A549 (cell line): ENCODE results near the gene ZMIZ2. TPM values are rescaled to one million over a fixed set of nuclear protein-coding genes. Genes with fewer than 3 reads are reported as not detected.

Experiments used
- ATAC-seq, 2 experiments: fragments of 200-7000 bp in 1 of 2; fragments of >200 bp in 1 of 2; cut with Nextera tagmentation in 1 of 2; cut with Tn5 transposase in 1 of 2; 3 replicates each; pipeline versions ENCODE4 v1.8.0 to v1.9.1; 2018 to 2020; ENCODE audit warnings: mild to moderate bottlenecking in 1 of 2, moderate library complexity in 1 of 2
- CTCF ChIA-PET: fragments of 300-600 bp; sonication (Branson Sonifier 250); formaldehyde crosslinking; extraction: SDS; loops from one replicate; lab custom pipeline; 2021; ENCODE audit warnings: antibody characterized with exemption, inconsistent platforms; lab: Yijun Ruan, JAX
- POLR2A ChIA-PET: fragments of 350-600 bp; formaldehyde crosslinking; extraction: SDS; loops from one replicate; lab custom pipeline; 2021; ENCODE audit warnings: antibody characterized with exemption, inconsistent platforms; lab: Yijun Ruan, JAX
- DNase-seq, 2 experiments: peaks; one replicate each; pipeline versions ENCODE4 v3.0.0 to v3.0.0-alpha.2; 2011 to 2016; ENCODE audit warnings: low read depth in 1 of 2, low spot score in 1 of 2
- FAIRE-seq: peaks from 2 replicates; lab custom pipeline; 2011; peaks lifted over from hg19 to GRCh38; lab: Jason Lieb, UNC
- H3K27ac ChIP-seq, 2 experiments: fragments of >200 bp; sonication (Bioruptor Twin); formaldehyde crosslinking; 3 replicates each; pipeline ENCODE4 v1.5.1; 2016 to 2017
- H3K4me1 ChIP-seq: fragments of >200 bp; sonication (Bioruptor Twin); formaldehyde crosslinking; 3 replicates; pipeline ENCODE4 v1.6.1; 2016
- H3K4me2 ChIP-seq: fragments of >200 bp; sonication (Bioruptor Twin); formaldehyde crosslinking; 3 replicates; pipeline ENCODE4 v1.6.1; 2016
- H3K4me3 ChIP-seq: fragments of >200 bp; sonication (Bioruptor Twin); formaldehyde crosslinking; 3 replicates; pipeline ENCODE4 v1.5.1; 2016
- H3K9me3 ChIP-seq: fragments of >200 bp; sonication (Bioruptor Twin); formaldehyde crosslinking; 3 replicates; pipeline ENCODE4 v1.6.1; 2016
- BHLHE40 ChIP-seq: IDR thresholded peaks from 2 replicates; pipeline ENCODE4 v1.6.1; 2012; ENCODE audit warnings: low read depth, low read length, inconsistent platforms
- CBX2 ChIP-seq: fragments of 200-600 bp; sonication (generic); IDR thresholded peaks from 2 replicates; pipeline ENCODE4 v1.6.1; 2016; ENCODE audit warnings: low read depth, mild to moderate bottlenecking, borderline replicate concordance
- CBX8 ChIP-seq: fragments of 200-600 bp; sonication (generic); IDR thresholded peaks from 2 replicates; pipeline ENCODE4 v1.6.1; 2016
- CEBPB ChIP-seq, 2 experiments: fragments of >200 bp in 1 of 2; sonication (Bioruptor Twin) in 1 of 2; formaldehyde crosslinking in 1 of 2; IDR thresholded peaks; 2 replicates each; pipeline ENCODE4 v1.6.1; 2012 to 2016
- CHD2 ChIP-seq: fragments of 150-350 bp; IDR thresholded peaks from 2 replicates; pipeline ENCODE4 v1.6.1; 2014; ENCODE audit warnings: low read length; ENCODE audit not compliant: partially characterized antibody
- CHD4 ChIP-seq: fragments of 200-600 bp; sonication (generic); IDR thresholded peaks from 2 replicates; pipeline ENCODE4 v1.6.1; 2016; ENCODE audit warnings: antibody characterized with exemption, mild to moderate bottlenecking, borderline replicate concordance
- EP300 ChIP-seq, 2 experiments: fragments of >200 bp; sonication (Bioruptor Twin); formaldehyde crosslinking; IDR thresholded peaks; 2 replicates in 1 of 2; 3 replicates in 1 of 2; pipeline ENCODE4 v1.6.1; 2016 to 2017
- FOSB ChIP-seq: fragments of 250-450 bp; sonication (Bioruptor Pico); IDR thresholded peaks from 2 replicates; pipeline ENCODE4 v1.5.0; 2020; ENCODE audit warnings: mild to moderate bottlenecking, moderate library complexity
- FOSL2 ChIP-seq, 2 experiments: fragments of 450-650 bp in 1 of 2; fragments of >200 bp in 1 of 2; sonication (Bioruptor Twin) in 1 of 2; formaldehyde crosslinking; IDR thresholded peaks; 2 replicates each; pipeline versions ENCODE4 v1.5.0 to v1.6.1; 2016 to 2020; ENCODE audit warnings: mild to moderate bottlenecking in 1 of 2, moderate library complexity in 1 of 2
- FOXS1 ChIP-seq: fragments of 250-450 bp; sonication (Bioruptor Pico); IDR thresholded peaks from 2 replicates; pipeline ENCODE4 v1.5.0; 2020; ENCODE audit warnings: mild to moderate bottlenecking, moderate library complexity
- HDAC2 ChIP-seq: fragments of 200-600 bp; sonication (generic); IDR thresholded peaks from 2 replicates; pipeline ENCODE4 v1.6.1; 2016
- HEYL ChIP-seq: fragments of 250-450 bp; sonication (Bioruptor Pico); IDR thresholded peaks from 2 replicates; pipeline ENCODE4 v1.8.0; 2021; ENCODE audit warnings: mild to moderate bottlenecking, moderate library complexity
- HOXA7 ChIP-seq: fragments of 250-450 bp; sonication (Bioruptor Pico); IDR thresholded peaks from 2 replicates; pipeline ENCODE4 v1.5.0; 2020; ENCODE audit warnings: mild to moderate bottlenecking, moderate library complexity
- HOXB13 ChIP-seq: fragments of 250-450 bp; sonication (Bioruptor Pico); IDR thresholded peaks from 2 replicates; pipeline ENCODE4 v1.5.0; 2020; ENCODE audit warnings: low read depth, mild to moderate bottlenecking, moderate library complexity
- HOXB5 ChIP-seq: fragments of 250-450 bp; sonication (Bioruptor Pico); IDR thresholded peaks from 2 replicates; pipeline ENCODE4 v1.5.0; 2020; ENCODE audit warnings: mild to moderate bottlenecking, moderate library complexity
- KDM5A ChIP-seq: fragments of 200-600 bp; sonication (generic); IDR thresholded peaks from 2 replicates; pipeline ENCODE4 v1.6.1; 2016; ENCODE audit warnings: antibody characterized with exemption, mild to moderate bottlenecking
- MAZ ChIP-seq: fragments of 150-350 bp; IDR thresholded peaks from 2 replicates; pipeline ENCODE4 v1.6.1; 2014; ENCODE audit warnings: antibody characterized with exemption, low read depth, low read length, borderline replicate concordance
- MYC ChIP-seq: IDR thresholded peaks from 2 replicates; pipeline ENCODE4 v1.6.1; 2012; ENCODE audit warnings: mild to moderate bottlenecking, inconsistent platforms, low read length, improper control_type of control experiment, borderline replicate concordance
- NPAS2 ChIP-seq: fragments of 250-450 bp; sonication (Bioruptor Pico); IDR thresholded peaks from 2 replicates; pipeline ENCODE4 v1.8.0; 2022; ENCODE audit warnings: mild to moderate bottlenecking, moderate library complexity, borderline replicate concordance
- NR3C1 ChIP-seq: fragments of >200 bp; sonication (Bioruptor Twin); formaldehyde crosslinking; IDR thresholded peaks from 3 replicates; pipeline ENCODE4 v1.6.1; 2017
- PHF8 ChIP-seq: fragments of 200-600 bp; sonication (generic); IDR thresholded peaks from 2 replicates; pipeline ENCODE4 v1.6.1; 2016; ENCODE audit warnings: low read depth, mild to moderate bottlenecking, antibody characterized with exemption, moderate library complexity, borderline replicate concordance
- POLR2AphosphoS2 ChIP-seq: conservative IDR thresholded peaks from 2 replicates; pipeline ENCODE4 v1.6.1; 2012; ENCODE audit warnings: low read length, improper control_type of control experiment, inconsistent platforms
- RAD21 ChIP-seq, 2 experiments: fragments of >200 bp in 1 of 2; sonication (Bioruptor Twin) in 1 of 2; formaldehyde crosslinking in 1 of 2; IDR thresholded peaks in 1 of 2; conservative IDR thresholded peaks in 1 of 2; 2 replicates in 1 of 2; 3 replicates in 1 of 2; pipeline ENCODE4 v1.6.1; 2012 to 2018; ENCODE audit warnings: inconsistent platforms in 1 of 2
- RARB ChIP-seq: fragments of 250-450 bp; sonication (Bioruptor Pico); IDR thresholded peaks from 2 replicates; pipeline ENCODE4 v1.8.0; 2021; ENCODE audit warnings: mild to moderate bottlenecking, moderate library complexity
- RCOR1 ChIP-seq: fragments of 150-350 bp; IDR thresholded peaks from 2 replicates; pipeline ENCODE4 v1.6.1; 2014; ENCODE audit warnings: antibody characterized with exemption, low read length, low read depth
- RFX5 ChIP-seq: fragments of 450-650 bp; IDR thresholded peaks from 2 replicates; pipeline ENCODE4 v1.7.1; 2014; ENCODE audit warnings: antibody characterized with exemption, mild to moderate bottlenecking, moderate library complexity
- RNF2 ChIP-seq: fragments of 200-600 bp; sonication (generic); IDR thresholded peaks from 2 replicates; pipeline ENCODE4 v1.6.1; 2016; ENCODE audit warnings: low read depth, mild to moderate bottlenecking, antibody characterized with exemption, moderate library complexity, borderline replicate concordance
- SMC3 ChIP-seq: fragments of >200 bp; sonication (Bioruptor Twin); formaldehyde crosslinking; IDR thresholded peaks from 3 replicates; pipeline ENCODE4 v1.6.1; 2018; ENCODE audit warnings: inconsistent platforms
- SREBF2 ChIP-seq: fragments of 450-650 bp; IDR thresholded peaks from 2 replicates; pipeline ENCODE4 v1.6.1; 2014; ENCODE audit warnings: mild to moderate bottlenecking, moderate library complexity
- ZFP36 ChIP-seq: fragments of 450-650 bp; IDR thresholded peaks from 2 replicates; pipeline ENCODE4 v1.6.1; 2014; ENCODE audit warnings: borderline replicate concordance; ENCODE audit not compliant: partially characterized antibody
- ZNF302 ChIP-seq: fragments of 250-450 bp; sonication (Bioruptor Pico); IDR thresholded peaks from 2 replicates; pipeline ENCODE4 v1.9.0; 2021; ENCODE audit warnings: inconsistent platforms, mild to moderate bottlenecking, moderate library complexity
- WGBS: methylation state at CpG from one replicate; pipeline ENCODE4 v1.1.6; 2017; ENCODE audit errors: missing lambda C conversion rate; 5-methylcytosine and 5-hydroxymethylcytosine counted together
- polyA plus RNA-seq, 4 experiments: library from polyadenylated mRNA; depleted of rRNA in 3 of 4; stranded (reverse); fragments of >200 nt; fragmentation: RNase III in 1 of 4; extraction: RNeasy Plus Mini Kit Qiagen cat#74134 plus additional on column Dnase treatment in 1 of 4; gene quantifications; 2 replicates in 3 of 4; 3 replicates in 1 of 4; pipeline ENCODE4 v1.2.3, GENCODE V29; 2011 to 2017
- TF ChIP-seq, protein P1 (sequence below): IDR thresholded peaks from 2 replicates; pipeline ENCODE4 v1.6.1; 2012; ENCODE audit warnings: low read depth, borderline replicate concordance
- TF ChIP-seq, protein P2 (sequence below): fragments of >200 bp; sonication (Bioruptor Twin); formaldehyde crosslinking; IDR thresholded peaks from 2 replicates; pipeline ENCODE4 v1.6.1; 2016
- TF ChIP-seq, protein P3 (sequence below): fragments of >200 bp; sonication (Bioruptor Twin); formaldehyde crosslinking; IDR thresholded peaks from 3 replicates; pipeline ENCODE4 v1.5.1; 2016
- TF ChIP-seq, protein P4 (sequence below): fragments of 250-450 bp; sonication (Bioruptor Pico); IDR thresholded peaks from 2 replicates; pipeline ENCODE4 v1.5.0; 2020; ENCODE audit warnings: low read depth, mild to moderate bottlenecking, moderate library complexity
- TF ChIP-seq, protein P5 (sequence below): IDR thresholded peaks from 2 replicates; pipeline ENCODE4 v1.6.1; 2012

ZMIZ2 gene
- polyA plus RNA-seq, 2 of the 4 experiments (the other 2 are of a cell fraction): 4.3 to 21.7 TPM

DNA sequence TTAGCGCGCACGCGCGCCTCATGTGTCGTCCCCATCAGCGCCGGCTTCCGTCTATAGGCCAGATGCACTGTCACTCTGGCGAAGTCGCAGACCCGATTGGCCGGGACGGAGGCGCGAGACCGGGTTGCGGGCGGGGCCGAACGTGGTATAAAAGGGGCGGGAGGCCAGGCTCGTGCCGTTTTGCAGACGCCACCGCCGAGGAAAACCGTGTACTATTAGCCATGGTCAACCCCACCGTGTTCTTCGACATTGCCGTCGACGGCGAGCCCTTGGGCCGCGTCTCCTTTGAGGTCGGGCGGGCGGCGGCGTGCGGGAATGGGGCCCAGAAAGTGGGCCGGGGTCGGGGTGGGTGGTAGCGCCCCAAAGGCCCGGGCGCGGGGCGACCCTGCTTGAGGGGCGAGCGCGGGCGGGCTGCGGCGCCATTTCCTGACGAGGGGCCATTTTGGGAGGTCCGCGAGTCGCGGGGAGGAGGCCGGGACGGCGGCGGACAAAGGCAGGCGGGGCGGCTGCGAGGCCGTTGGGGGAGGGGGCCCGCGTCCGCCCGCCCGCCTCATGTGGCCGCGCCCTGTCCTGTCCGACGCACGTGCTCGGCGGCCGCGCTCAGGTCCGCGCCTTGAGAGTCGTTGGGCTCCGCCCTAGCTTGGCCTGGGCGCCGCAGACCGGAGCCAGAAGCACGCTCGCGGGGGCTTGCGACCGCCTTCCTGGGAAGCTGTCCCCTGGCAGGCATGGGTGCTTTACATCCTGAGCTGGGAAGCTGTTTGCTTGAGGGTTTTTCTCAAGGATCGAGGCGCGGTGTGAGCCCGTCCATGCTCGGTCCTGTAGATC is 48.1 kb downstream of the ZMIZ2 start, which contains the start of gene PPIA:
TSS of gene PPIA (plus strand) at position 178 of the 825 bp plus-strand sequence. CDS start at position 222, 44 bp downstream.
- peaks cover 32% of the 10 kb centered on the region for H3K4me1 ChIP-seq
- POLR2A ChIA-PET: interaction anchor here (0.5 to 2.0 kb wide), 4 partner anchors 19 to 190 kb away, joined by 4 to 7 read pairs (median 5); partner anchors contain the start of genes H2AZ2, OGDH and PURB
- DNase-seq (peak; percentile 98 to 99), ATAC-seq (peak; percentile 90 to 91), FAIRE-seq (no peak)
- CTCF ChIA-PET: interaction anchor here (0.7 to 1.9 kb wide), 3 partner anchors 9 to 48 kb away, joined by 3 to 5 read pairs (median 3); no protein-coding TSS in a partner anchor
- H3K9me3 ChIP-seq: no peaks in the 10 kb centered on the region
- H3K4me2 ChIP-seq: peak within 1 kb of the TSS; percentile 99
- 2% methylated on average over 41 of the region's 99 CpGs for WGBS
- H3K4me3 ChIP-seq: peak within 1 kb of the TSS; percentile 79
- H3K27ac ChIP-seq: peak within 1 kb of the TSS; percentile 96 to 97
- TF ChIP-seq SREBF2 (no peak), FOSB (peak; percentile 89; the same call in 1 of the 2 replicates), NR3C1 (no peak), ZFP36 (no peak), CEBPB (IDR thresholded peaks at IDR 0.05) (no peak), BHLHE40 (peak; percentile 81), RARB (CRISPR knock-in tag) (peak; percentile 88), HOXB13 (CRISPR knock-in tag) (no peak), HEYL (CRISPR knock-in tag) (no peak), HOXA7 (CRISPR knock-in tag) (peak; percentile 82), SMC3 (no peak), RFX5 (0 out of 2 replicates have a peak, but pooled peaks have one; percentile 35), CBX2 (no peak), PHF8 (peak; percentile 82), RCOR1 (no peak), HDAC2 (no peak), POLR2AphosphoS2 (no peak), CBX8 (no peak), EP300 (IDR thresholded peaks at IDR 0.05) (no peak), RAD21 (conservative IDR thresholded peaks at IDR 0.05 in 1 of 2, IDR thresholded peaks at IDR 0.05 in 1 of 2) (no peak), ZNF302 (CRISPR knock-in tag) (no peak), MAZ (no peak), FOSL2 (IDR thresholded peaks at IDR 0.05) (no peak), FOSL2 (CRISPR knock-in tag; IDR thresholded peaks at IDR 0.05) (peak; percentile 38), NPAS2 (CRISPR knock-in tag) (no peak), CHD2 (no peak), MYC (peak; percentile 100), CHD4 (no peak), KDM5A (no peak), FOXS1 (CRISPR knock-in tag) (peak; percentile 44; the same call in 1 of the 2 replicates), RNF2 (no peak), HOXB5 (CRISPR knock-in tag) (peak; percentile 91)
- TF ChIP-seq, protein P1, sequence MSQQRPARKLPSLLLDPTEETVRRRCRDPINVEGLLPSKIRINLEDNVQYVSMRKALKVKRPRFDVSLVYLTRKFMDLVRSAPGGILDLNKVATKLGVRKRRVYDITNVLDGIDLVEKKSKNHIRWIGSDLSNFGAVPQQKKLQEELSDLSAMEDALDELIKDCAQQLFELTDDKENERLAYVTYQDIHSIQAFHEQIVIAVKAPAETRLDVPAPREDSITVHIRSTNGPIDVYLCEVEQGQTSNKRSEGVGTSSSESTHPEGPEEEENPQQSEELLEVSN: no peak; the same call in none of the 2 replicates
- TF ChIP-seq, protein P2, sequence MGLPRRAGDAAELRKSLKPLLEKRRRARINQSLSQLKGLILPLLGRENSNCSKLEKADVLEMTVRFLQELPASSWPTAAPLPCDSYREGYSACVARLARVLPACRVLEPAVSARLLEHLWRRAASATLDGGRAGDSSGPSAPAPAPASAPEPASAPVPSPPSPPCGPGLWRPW: no peak
- TF ChIP-seq, protein P3, sequence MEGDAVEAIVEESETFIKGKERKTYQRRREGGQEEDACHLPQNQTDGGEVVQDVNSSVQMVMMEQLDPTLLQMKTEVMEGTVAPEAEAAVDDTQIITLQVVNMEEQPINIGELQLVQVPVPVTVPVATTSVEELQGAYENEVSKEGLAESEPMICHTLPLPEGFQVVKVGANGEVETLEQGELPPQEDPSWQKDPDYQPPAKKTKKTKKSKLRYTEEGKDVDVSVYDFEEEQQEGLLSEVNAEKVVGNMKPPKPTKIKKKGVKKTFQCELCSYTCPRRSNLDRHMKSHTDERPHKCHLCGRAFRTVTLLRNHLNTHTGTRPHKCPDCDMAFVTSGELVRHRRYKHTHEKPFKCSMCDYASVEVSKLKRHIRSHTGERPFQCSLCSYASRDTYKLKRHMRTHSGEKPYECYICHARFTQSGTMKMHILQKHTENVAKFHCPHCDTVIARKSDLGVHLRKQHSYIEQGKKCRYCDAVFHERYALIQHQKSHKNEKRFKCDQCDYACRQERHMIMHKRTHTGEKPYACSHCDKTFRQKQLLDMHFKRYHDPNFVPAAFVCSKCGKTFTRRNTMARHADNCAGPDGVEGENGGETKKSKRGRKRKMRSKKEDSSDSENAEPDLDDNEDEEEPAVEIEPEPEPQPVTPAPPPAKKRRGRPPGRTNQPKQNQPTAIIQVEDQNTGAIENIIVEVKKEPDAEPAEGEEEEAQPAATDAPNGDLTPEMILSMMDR: no peak
- TF ChIP-seq, protein P4, sequence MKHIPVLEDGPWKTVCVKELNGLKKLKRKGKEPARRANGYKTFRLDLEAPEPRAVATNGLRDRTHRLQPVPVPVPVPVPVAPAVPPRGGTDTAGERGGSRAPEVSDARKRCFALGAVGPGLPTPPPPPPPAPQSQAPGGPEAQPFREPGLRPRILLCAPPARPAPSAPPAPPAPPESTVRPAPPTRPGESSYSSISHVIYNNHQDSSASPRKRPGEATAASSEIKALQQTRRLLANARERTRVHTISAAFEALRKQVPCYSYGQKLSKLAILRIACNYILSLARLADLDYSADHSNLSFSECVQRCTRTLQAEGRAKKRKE (CRISPR knock-in tag): peak; percentile 27; the same call in 1 of the 2 replicates
- TF ChIP-seq, protein P5, sequence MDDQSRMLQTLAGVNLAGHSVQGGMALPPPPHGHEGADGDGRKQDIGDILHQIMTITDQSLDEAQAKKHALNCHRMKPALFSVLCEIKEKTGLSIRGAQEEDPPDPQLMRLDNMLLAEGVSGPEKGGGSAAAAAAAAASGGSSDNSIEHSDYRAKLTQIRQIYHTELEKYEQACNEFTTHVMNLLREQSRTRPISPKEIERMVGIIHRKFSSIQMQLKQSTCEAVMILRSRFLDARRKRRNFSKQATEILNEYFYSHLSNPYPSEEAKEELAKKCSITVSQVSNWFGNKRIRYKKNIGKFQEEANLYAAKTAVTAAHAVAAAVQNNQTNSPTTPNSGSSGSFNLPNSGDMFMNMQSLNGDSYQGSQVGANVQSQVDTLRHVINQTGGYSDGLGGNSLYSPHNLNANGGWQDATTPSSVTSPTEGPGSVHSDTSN: peak; percentile 99
